ENCODE results near the gene CCDC169.

GRCh38 chr13:36323408-36323807 lies 25.8 kb upstream of the CCDC169 start:
- TF ChIP-seq REST (IDR thresholded peaks at IDR 0.05; ENCODE audit: low read depth), result no peak
- no peak for TF ChIP-seq CTCF (IDR thresholded peaks at IDR 0.05 in 2 of 3, conservative IDR thresholded peaks at IDR 0.05 in 1 of 3; ENCODE audit: borderline replicate concordance in 1 of 3, insufficient read depth in 1 of 3, low read depth in 2 of 3, low read length in 2 of 3)
- no peak for TF ChIP-seq POLR2AphosphoS5 (IDR thresholded peaks at IDR 0.05; ENCODE audit: low read depth, low read length)
- no peak for TF ChIP-seq CBX3 (IDR thresholded peaks at IDR 0.05; ENCODE audit: low read depth)
